Measurements from ENCODE around the gene CHMP4B. TPM values are rescaled to one million over a fixed set of nuclear protein-coding genes. Genes with fewer than 3 reads are reported as not detected.

The CHMP4B gene
- total RNA-seq, 1 donor = 32.0 TPM

GRCh38 chr20:33880396-33880795 is 69.2 kb downstream of the CHMP4B start:
- no peak for DNase-seq (ENCODE audit: low read depth)
- no peak overlapping the region for H3K4me3 ChIP-seq (ENCODE audit: low read depth, low read length)
- TF ChIP-seq CTCF (IDR thresholded peaks at IDR 0.05; ENCODE audit: insufficient read depth, low read depth, low read length) = no peak

GRCh38 chr20:33881989-33882388 is 70.8 kb downstream of the CHMP4B start:
- TF ChIP-seq CTCF (IDR thresholded peaks at IDR 0.05; ENCODE audit: insufficient read depth, low read depth, low read length) = no peak
- no peak for DNase-seq (ENCODE audit: low read depth)

GRCh38 chr20:33882481-33882880 is 71.3 kb downstream of the CHMP4B start:
- no peak for TF ChIP-seq CTCF (IDR thresholded peaks at IDR 0.05; ENCODE audit: insufficient read depth, low read depth, low read length)
- H3K4me3 ChIP-seq (ENCODE audit: low read depth, low read length) = no peak overlapping the region
- DNase-seq (ENCODE audit: low read depth) = no peak

More at GRCh38 chr20:33881989-33882388, 70.8 kb downstream of the CHMP4B start:
- H3K4me3 ChIP-seq (ENCODE audit: low read depth, low read length) = no peak overlapping the region

- no peak overlapping the region for H3K4me3 ChIP-seq (ENCODE audit: low read depth, low read length)
- no peak for TF ChIP-seq CTCF (IDR thresholded peaks at IDR 0.05; ENCODE audit: insufficient read depth, low read depth, low read length)
- DNase-seq (ENCODE audit: low read depth) = no peak
These were observed 72.0 kb downstream of the CHMP4B start for GRCh38 chr20:33883164-33883563.

- no peak for DNase-seq (ENCODE audit: low read depth)
- no peak for TF ChIP-seq CTCF (IDR thresholded peaks at IDR 0.05; ENCODE audit: insufficient read depth, low read depth, low read length)
- H3K4me3 ChIP-seq (ENCODE audit: low read depth, low read length) = no peak overlapping the region
These were observed 73.5 kb downstream of the CHMP4B start for GRCh38 chr20:33884633-33885032.

- no peak overlapping the region for H3K4me3 ChIP-seq (ENCODE audit: low read depth, low read length)
- no peak for TF ChIP-seq CTCF (IDR thresholded peaks at IDR 0.05; ENCODE audit: insufficient read depth, low read depth, low read length)
These were observed 78.2 kb downstream of the CHMP4B start for GRCh38 chr20:33889312-33889711.

GRCh38 chr20:33890557-33890956 is 79.4 kb downstream of the CHMP4B start:
- DNase-seq (ENCODE audit: low read depth) = no peak
- TF ChIP-seq CTCF (IDR thresholded peaks at IDR 0.05; ENCODE audit: insufficient read depth, low read depth, low read length) = no peak
- no peak overlapping the region for H3K4me3 ChIP-seq (ENCODE audit: low read depth, low read length)

More at GRCh38 chr20:33889312-33889711, 78.2 kb downstream of the CHMP4B start:
- DNase-seq (ENCODE audit: low read depth) = no peak
